Measurements from ENCODE around the gene MTARC2. TPM values are rescaled to one million over a fixed set of nuclear protein-coding genes. Genes with fewer than 3 reads are reported as not detected.
A peak's percentile ranks its signal among the peaks of the same experiment; 100 is the strongest.

Gene MTARC2
- total and polyA plus RNA-seq, 2 of the 13 experiments (the other 11 are each of a cell fraction or from before 2014, with no cell fraction given) = 8.5 to 10.1 TPM

DNA sequence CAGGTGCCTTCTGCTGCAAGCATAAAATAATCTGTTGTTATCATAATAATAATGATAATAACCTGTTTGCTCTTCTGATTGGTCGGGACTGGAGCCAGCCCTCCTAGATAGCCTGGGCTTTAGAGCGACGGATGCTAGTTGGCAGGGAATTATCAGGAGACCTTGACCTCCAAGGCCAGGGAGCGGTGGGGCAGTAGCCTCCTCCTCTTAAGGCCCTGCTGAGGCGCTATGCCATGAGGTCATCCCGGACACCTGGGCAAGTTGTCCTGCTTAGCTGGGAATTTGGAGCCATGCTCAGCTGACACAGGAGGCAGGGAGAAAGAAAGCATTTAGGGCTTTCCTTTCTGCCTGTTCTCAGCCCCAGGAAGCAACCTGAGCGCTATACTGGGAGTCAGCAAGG, 42.3 kb upstream of the MTARC2 start:
- no peaks in the 10 kb centered on the region for H3K27me3 ChIP-seq (ENCODE audit: control insufficient read depth in 1 of 2, insufficient read depth in 2 of 2, low read length in 2 of 2)
- H4K20me1 ChIP-seq (ENCODE audit: insufficient read depth, low read length) = no peaks in the 10 kb centered on the region
- no peaks in the 10 kb centered on the region for H3K79me2 ChIP-seq (ENCODE audit: insufficient read depth, low read length)
- intact Hi-C loops (cut with micrococcal nuclease; ENCODE audit: unreplicated experiment) = no loop called here
- TF ChIP-seq NRL (CRISPR knock-in tag; IDR thresholded peaks at IDR 0.05; ENCODE audit: borderline replicate concordance) (0 out of 2 replicates have a peak, but pooled peaks have one; percentile 34), NR2F1 (CRISPR knock-in tag; IDR thresholded peaks at IDR 0.05) (peak in 1 of 2 experiments; percentile 55; a peak in 1 of 4 replicates), NR2F6 (IDR thresholded peaks at IDR 0.05) (peak; percentile 48; the same call in 1 of the 2 replicates), NR2F6 (CRISPR knock-in tag; IDR thresholded peaks at IDR 0.05) (peak; percentile 58; the same call in 1 of the 2 replicates), ARID5B (CRISPR knock-in tag; IDR thresholded peaks at IDR 0.05) (peak; percentile 35), ZNF687 (CRISPR knock-in tag; IDR thresholded peaks at IDR 0.05) (0 out of 2 replicates have a peak, but pooled peaks have one; percentile 21), NFATC3 (CRISPR knock-in tag; IDR thresholded peaks at IDR 0.05) (no peak), RXRA (CRISPR knock-in tag; IDR thresholded peaks at IDR 0.05) (0 out of 2 replicates have a peak, but pooled peaks have one; percentile 22), RARA (CRISPR knock-in tag; IDR thresholded peaks at IDR 0.05) (peak; percentile 27; the same call in 1 of the 2 replicates), ZNF629 (CRISPR knock-in tag; conservative IDR thresholded peaks at IDR 0.05) (no peak), NFYB (CRISPR knock-in tag; IDR thresholded peaks at IDR 0.05) (0 out of 2 replicates have a peak, but pooled peaks have one; percentile 14), SALL1 (CRISPR knock-in tag; IDR thresholded peaks at IDR 0.05) (peak; percentile 32; the same call in 1 of the 2 replicates)
- in situ Hi-C loops (cut with HindIII; ENCODE audit: extremely low pct_ligation_motif_present, low pct_unique_long_range_greater_than_20kb) = no loop called here
- H3K4me2 ChIP-seq (ENCODE audit: low read depth, low read length) = peak overlapping the region; percentile 49; the same call in 1 of the 2 replicates
- H3K9ac ChIP-seq (ENCODE audit: insufficient read depth, low read depth, low read length) = no peak overlapping the region
- CTCF ChIA-PET (ENCODE audit: low intra/inter-chr PET ratio, low total read pairs) = no interaction called here
- H3K36me3 ChIP-seq (replicated peaks in 1 of 2; ENCODE audit: control insufficient read depth in 1 of 2, insufficient read depth in 2 of 2, low read length in 2 of 2) = no peaks in the 10 kb centered on the region
- DNase-seq (ENCODE audit: low spot score) = no peak
- no peaks in the 10 kb centered on the region for H3K9me3 ChIP-seq (ENCODE audit: low read length)
- H3K4me3 ChIP-seq (replicated peaks in 1 of 3; ENCODE audit: insufficient read depth in 1 of 3, low read depth in 2 of 3, low read length in 3 of 3) = no peak overlapping the region; a peak in 1 of 6 replicates
- no peak for FAIRE-seq
- 5% methylated on average over 3 of the region's 7 CpGs for WGBS (ENCODE audit: low lambda C conversion rate)
- H3K4me1 ChIP-seq (ENCODE audit: insufficient read depth, low read length) = peaks cover 78% of the 10 kb centered on the region
- H2AFZ ChIP-seq (ENCODE audit: low read length) = no peak overlapping the region
- H3K27ac ChIP-seq (ENCODE audit: extremely low read length, insufficient read depth, low read length) = no peak overlapping the region
- POLR2A ChIA-PET = no interaction called here
- no TSS peak for BruUV-seq (replicated peaks)
- ATAC-seq = peak; percentile 18

All from HepG2 (cell line).